ACC112 (cell line): ENCODE data around the gene RETREG3.

Experiments used
- H2AFZ ChIP-seq: fragments of 200-600 bp; sonication (generic); one replicate; pipeline ENCODE4 v1.6.0; 2017; ENCODE audit warnings: antibody characterized with exemption, low read length; ENCODE audit not compliant: unreplicated experiment
- H3K27ac ChIP-seq: fragments of 200-600 bp; sonication (generic); 2 replicates; pipeline ENCODE4 v1.5.1; 2014; ENCODE audit warnings: low read depth, mild to moderate bottlenecking, antibody characterized with exemption, low read length, moderate library complexity
- H3K27me3 ChIP-seq: fragments of 200-600 bp; sonication (generic); 2 replicates; pipeline ENCODE4 v1.6.1; 2014; ENCODE audit warnings: mild to moderate bottlenecking, antibody characterized with exemption, low read length, moderate library complexity, mixed read lengths; ENCODE audit not compliant: insufficient read depth
- H3K36me3 ChIP-seq: fragments of 200-600 bp; sonication (generic); 2 replicates; pipeline ENCODE4 v1.6.1; 2016; ENCODE audit warnings: mild to moderate bottlenecking, antibody characterized with exemption, low read length, moderate library complexity, mixed read lengths; ENCODE audit not compliant: insufficient read depth
- H3K4me1 ChIP-seq: fragments of 200-600 bp; sonication (generic); one replicate; pipeline ENCODE4 v1.6.1; 2016; ENCODE audit warnings: low read length, mixed read lengths; ENCODE audit not compliant: insufficient read depth, unreplicated experiment, control insufficient read depth
- H3K4me3 ChIP-seq: fragments of 200-600 bp; sonication (generic); 2 replicates; pipeline ENCODE4 v1.5.1; 2014; ENCODE audit warnings: mild to moderate bottlenecking, low read depth, low read length
- H3K79me2 ChIP-seq: fragments of 200-600 bp; sonication (generic); one replicate; pipeline ENCODE4 v1.6.0; 2016; ENCODE audit warnings: low read length; ENCODE audit not compliant: control insufficient read depth, unreplicated experiment, insufficient read depth

Gene RETREG3

GRCh38 chr17:42609182-42609813 is at the start of gene RETREG3, which contains the start of gene TUBG1:
TSS of gene RETREG3 (minus strand) at chr17:42609374. CDS start at chr17:42609324, 50 bp downstream.
TSS of gene TUBG1 (plus strand) at chr17:42609683. CDS start at chr17:42609738, 55 bp downstream.
- no peaks in the 10 kb centered on the region for H3K27me3 ChIP-seq
- H3K36me3 ChIP-seq, result peaks cover 11% of the 10 kb centered on the region
- peak within 1 kb of the TSS; percentile 56 for H2AFZ ChIP-seq
- H3K27ac ChIP-seq, result peak within 1 kb of the TSS; percentile 63
- H3K4me1 ChIP-seq, result peaks cover 3% of the 10 kb centered on the region
- H3K79me2 ChIP-seq, result peaks cover 54% of the 10 kb centered on the region
- H3K4me3 ChIP-seq, result peak within 1 kb of the TSS; percentile 98

- H3K27me3 ChIP-seq, result no peaks in the 10 kb centered on the region
- H3K36me3 ChIP-seq, result peaks cover 10% of the 10 kb centered on the region
- peaks cover 5% of the 10 kb centered on the region for H3K79me2 ChIP-seq
- no peak overlapping the region for H3K27ac ChIP-seq
- H3K4me3 ChIP-seq, result no peak overlapping the region
- peaks cover 24% of the 10 kb centered on the region for H3K4me1 ChIP-seq
- H2AFZ ChIP-seq, result no peak overlapping the region
Observed at GRCh38 chr17:42657824-42658588, 48.8 kb upstream of the RETREG3 start.

- Histone ChIP-seq H3K27me3 (no peaks in the 10 kb centered on the region), H2AFZ (peak overlapping the region; percentile 40), H3K27ac (peak overlapping the region; percentile 57; the same call in 1 of the 2 replicates), H3K79me2 (peaks cover 5% of the 10 kb centered on the region), H3K4me3 (peak overlapping the region; percentile 24; the same call in 1 of the 2 replicates), H3K4me1 (peaks cover 14% of the 10 kb centered on the region), H3K36me3 (no peaks in the 10 kb centered on the region)
Observed at GRCh38 chr17:42655528-42655927, 46.4 kb upstream of the RETREG3 start.

GRCh38 chr17:42653179-42654124 is 44.3 kb upstream of the RETREG3 start:
- Histone ChIP-seq H2AFZ (peak overlapping the region; percentile 98), H3K27me3 (no peaks in the 10 kb centered on the region), H3K4me1 (peaks cover 10% of the 10 kb centered on the region), H3K36me3 (no peaks in the 10 kb centered on the region), H3K4me3 (peak overlapping the region; percentile 49), H3K27ac (peak overlapping the region; percentile 11; the same call in 1 of the 2 replicates), H3K79me2 (no peaks in the 10 kb centered on the region)

GRCh38 chr17:42651392-42651791 is 42.2 kb upstream of the RETREG3 start:
- H3K4me3 ChIP-seq, result no peak overlapping the region
- no peaks in the 10 kb centered on the region for H3K27me3 ChIP-seq
- H2AFZ ChIP-seq, result no peak overlapping the region
- no peak overlapping the region for H3K27ac ChIP-seq
- H3K36me3 ChIP-seq, result no peaks in the 10 kb centered on the region
- H3K4me1 ChIP-seq, result peaks cover 10% of the 10 kb centered on the region
- no peaks in the 10 kb centered on the region for H3K79me2 ChIP-seq

- no peak overlapping the region for H2AFZ ChIP-seq
- no peaks in the 10 kb centered on the region for H3K79me2 ChIP-seq
- H3K36me3 ChIP-seq, result no peaks in the 10 kb centered on the region
- H3K27me3 ChIP-seq, result no peaks in the 10 kb centered on the region
- H3K4me1 ChIP-seq, result no peaks in the 10 kb centered on the region
- no peak overlapping the region for H3K27ac ChIP-seq
- no peak overlapping the region for H3K4me3 ChIP-seq
Observed at GRCh38 chr17:42647778-42648177, 38.6 kb upstream of the RETREG3 start.

- H3K4me3 ChIP-seq, result no peak overlapping the region
- no peaks in the 10 kb centered on the region for H3K79me2 ChIP-seq
- no peaks in the 10 kb centered on the region for H3K4me1 ChIP-seq
- H3K27ac ChIP-seq, result no peak overlapping the region
- H3K27me3 ChIP-seq, result no peaks in the 10 kb centered on the region
- no peak overlapping the region for H2AFZ ChIP-seq
- no peaks in the 10 kb centered on the region for H3K36me3 ChIP-seq
Observed at GRCh38 chr17:42642336-42642735, 33.2 kb upstream of the RETREG3 start.

- Histone ChIP-seq H3K4me1 (no peaks in the 10 kb centered on the region), H2AFZ (no peak overlapping the region), H3K4me3 (no peak overlapping the region), H3K79me2 (no peaks in the 10 kb centered on the region), H3K27ac (no peak overlapping the region), H3K27me3 (no peaks in the 10 kb centered on the region), H3K36me3 (no peaks in the 10 kb centered on the region)
Observed at GRCh38 chr17:42640121-42640520, 30.9 kb upstream of the RETREG3 start.

GRCh38 chr17:42639525-42640113 is 30.4 kb upstream of the RETREG3 start:
- Histone ChIP-seq H2AFZ (no peak overlapping the region), H3K27me3 (no peaks in the 10 kb centered on the region), H3K4me1 (no peaks in the 10 kb centered on the region), H3K79me2 (no peaks in the 10 kb centered on the region), H3K27ac (no peak overlapping the region), H3K36me3 (no peaks in the 10 kb centered on the region), H3K4me3 (no peak overlapping the region)

- H3K36me3 ChIP-seq, result no peaks in the 10 kb centered on the region
- no peak overlapping the region for H3K4me3 ChIP-seq
- no peak overlapping the region for H3K27ac ChIP-seq
- no peak overlapping the region for H2AFZ ChIP-seq
- H3K27me3 ChIP-seq, result no peaks in the 10 kb centered on the region
- H3K79me2 ChIP-seq, result no peaks in the 10 kb centered on the region
- no peaks in the 10 kb centered on the region for H3K4me1 ChIP-seq
Observed at GRCh38 chr17:42632949-42633444, 23.8 kb upstream of the RETREG3 start.
